Measurements from ENCODE around the gene AHCTF1.

GRCh38 chr1:246798107-246798506 is 133.6 kb downstream of the AHCTF1 start:
- TF ChIP-seq, protein P1, sequence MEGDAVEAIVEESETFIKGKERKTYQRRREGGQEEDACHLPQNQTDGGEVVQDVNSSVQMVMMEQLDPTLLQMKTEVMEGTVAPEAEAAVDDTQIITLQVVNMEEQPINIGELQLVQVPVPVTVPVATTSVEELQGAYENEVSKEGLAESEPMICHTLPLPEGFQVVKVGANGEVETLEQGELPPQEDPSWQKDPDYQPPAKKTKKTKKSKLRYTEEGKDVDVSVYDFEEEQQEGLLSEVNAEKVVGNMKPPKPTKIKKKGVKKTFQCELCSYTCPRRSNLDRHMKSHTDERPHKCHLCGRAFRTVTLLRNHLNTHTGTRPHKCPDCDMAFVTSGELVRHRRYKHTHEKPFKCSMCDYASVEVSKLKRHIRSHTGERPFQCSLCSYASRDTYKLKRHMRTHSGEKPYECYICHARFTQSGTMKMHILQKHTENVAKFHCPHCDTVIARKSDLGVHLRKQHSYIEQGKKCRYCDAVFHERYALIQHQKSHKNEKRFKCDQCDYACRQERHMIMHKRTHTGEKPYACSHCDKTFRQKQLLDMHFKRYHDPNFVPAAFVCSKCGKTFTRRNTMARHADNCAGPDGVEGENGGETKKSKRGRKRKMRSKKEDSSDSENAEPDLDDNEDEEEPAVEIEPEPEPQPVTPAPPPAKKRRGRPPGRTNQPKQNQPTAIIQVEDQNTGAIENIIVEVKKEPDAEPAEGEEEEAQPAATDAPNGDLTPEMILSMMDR (IDR thresholded peaks at IDR 0.05) = no peak
- no peak for TF ChIP-seq POLR2A (IDR thresholded peaks at IDR 0.05)
